ENCODE data around the gene PSAP. TPM values are rescaled to one million over a fixed set of nuclear protein-coding genes. Genes with fewer than 3 reads are reported as not detected.

The PSAP gene
- total and polyA plus RNA-seq, 8 donors = 225 to 781 (median 358) TPM

GRCh38 chr10:71772832-71773220 lies 78.2 kb downstream of the PSAP start:
- intact Hi-C loops (cut with DNase I) = no loop called here
- no peak for FAIRE-seq

GRCh38 chr10:71771821-71772617 lies 79.0 kb downstream of the PSAP start:
- intact Hi-C loops (cut with DNase I) = no loop called here

More at GRCh38 chr10:71772832-71773220, 78.2 kb downstream of the PSAP start:
- no peaks in the 10 kb centered on the region for H3K27me3 ChIP-seq
- H3K36me3 ChIP-seq = no peaks in the 10 kb centered on the region
- ATAC-seq (peak; percentile 2 to 11 (median 5)), DNase-seq (no peak)
- no peak for TF ChIP-seq CTCF (IDR thresholded peaks at IDR 0.05)
- peak overlapping the region; percentile 39 to 74 (median 68) for H3K27ac ChIP-seq
- H3K9me3 ChIP-seq = no peaks in the 10 kb centered on the region
- peaks cover 0 to 9% (median 5%) of the 10 kb centered on the region in 3 donors for H3K4me1 ChIP-seq
- WGBS, 2 donors = 70 to 75% methylated on average over 4 of the region's 4 CpGs
- peak overlapping the region; percentile 35 to 67 (median 43) for H3K4me3 ChIP-seq

GRCh38 chr10:71771204-71771603 lies 79.8 kb downstream of the PSAP start:
- Histone ChIP-seq H3K9me3 (no peaks in the 10 kb centered on the region), H3K36me3 (no peaks in the 10 kb centered on the region), H3K27ac (peak overlapping the region in 2 of 4 donors; percentile 71 to 74), H3K27me3 (no peaks in the 10 kb centered on the region), H3K4me1 (peaks cover 0 to 19% (median 5%) of the 10 kb centered on the region in 3 donors), H3K4me3 (peak overlapping the region in 1 of 4 donors; percentile 67)
- TF ChIP-seq CTCF (IDR thresholded peaks at IDR 0.05) = no peak
- DNase-seq (peak in 4 of 6 donors; percentile 51 to 61 (median 57)), ATAC-seq (peak; percentile 1 to 53 (median 42)), FAIRE-seq (no peak)
- intact Hi-C loops (cut with DNase I) = no loop called here
- 13% methylated on average over 2 of the region's 2 CpGs for whole genome bisulfite sequencing, 2 donors

More at GRCh38 chr10:71771821-71772617, 79.0 kb downstream of the PSAP start:
- Histone ChIP-seq H3K9me3 (no peaks in the 10 kb centered on the region), H3K27ac (peak overlapping the region; percentile 39 to 74 (median 68)), H3K36me3 (no peaks in the 10 kb centered on the region), H3K4me3 (peak overlapping the region in 3 of 4 donors; percentile 35 to 67 (median 40)), H3K4me1 (peaks cover 0 to 17% (median 5%) of the 10 kb centered on the region in 3 donors), H3K27me3 (no peaks in the 10 kb centered on the region)
- WGBS, 2 donors = 42 to 51% methylated on average over 2 of the region's 2 CpGs
- peak in 3 of 6 donors; percentile 25 to 51 (median 48) for DNase-seq
- TF ChIP-seq CTCF (IDR thresholded peaks at IDR 0.05) = no peak
- FAIRE-seq = no peak
- ATAC-seq = peak; percentile 21 to 47 (median 36)

- Histone ChIP-seq H3K27me3 (no peaks in the 10 kb centered on the region), H3K4me1 (peaks cover 0 to 22% (median 5%) of the 10 kb centered on the region in 3 donors), H3K36me3 (no peaks in the 10 kb centered on the region), H3K27ac (peak overlapping the region in 2 of 4 donors; percentile 71 to 74), H3K9me3 (no peaks in the 10 kb centered on the region), H3K4me3 (peak overlapping the region in 1 of 4 donors; percentile 67)
- FAIRE-seq = no peak
- intact Hi-C loops (cut with DNase I) = no loop called here
- peak in 1 of 6 donors; percentile 48 for DNase-seq
- 72 to 81% methylated on average over 3 of the region's 3 CpGs for WGBS, 2 donors
- ATAC-seq = peak in 1 of 4 donors; percentile 4
- no peak for TF ChIP-seq CTCF (IDR thresholded peaks at IDR 0.05)
These were observed 80.3 kb downstream of the PSAP start for GRCh38 chr10:71770789-71771188.

Data from pancreas (tissue), 10 donors.